Liver (tissue), 9 donors: ENCODE data around the gene ADAMTS6. TPM values are rescaled to one million over a fixed set of nuclear protein-coding genes. Genes with fewer than 3 reads are reported as not detected.

Experiments
- DNase-seq: peaks from one replicate; pipeline ENCODE4 v3.0.0-alpha.2; 2017; ENCODE audit warnings: low spot score
- H3K27ac ChIP-seq, 2 donors: one replicate each; pipeline ENCODE4 v1.7.0; 2013; ENCODE audit warnings: inconsistent platforms in 2 of 2, low read length in 2 of 2, control low read depth in 1 of 2, low read depth in 1 of 2, mild to moderate bottlenecking in 1 of 2
- H3K27me3 ChIP-seq, 4 donors: one replicate each; pipeline versions ENCODE4 v1.6.1 to v1.7.0; 2013; ENCODE audit warnings: low read length in 3 of 4, inconsistent platforms in 1 of 4, mild to moderate bottlenecking in 1 of 4, moderate library complexity in 1 of 4; ENCODE audit not compliant: control insufficient read depth in 4 of 4, insufficient read depth in 4 of 4
- H3K36me3 ChIP-seq, 4 donors: one replicate each; pipeline versions ENCODE4 v1.6.1 to v1.7.0; 2013; ENCODE audit warnings: low read length in 3 of 4, mild to moderate bottlenecking in 3 of 4, low read depth in 1 of 4, moderate library complexity in 1 of 4; ENCODE audit not compliant: control insufficient read depth in 4 of 4, insufficient read depth in 3 of 4
- H3K4me1 ChIP-seq, 4 donors: one replicate each; pipeline versions ENCODE4 v1.6.1 to v1.7.0; 2013; ENCODE audit warnings: low read length in 3 of 4, mild to moderate bottlenecking in 3 of 4, moderate library complexity in 1 of 4; ENCODE audit not compliant: control insufficient read depth in 4 of 4, insufficient read depth in 4 of 4
- H3K4me3 ChIP-seq, 3 donors: one replicate each; pipeline versions ENCODE4 v1.6.1 to v1.7.0; 2013; ENCODE audit warnings: low read length in 3 of 3, control low read depth in 1 of 3, low read depth in 1 of 3, mild to moderate bottlenecking in 1 of 3
- H3K9ac ChIP-seq, 2 donors: one replicate each; pipeline ENCODE4 v1.7.0; 2013; ENCODE audit warnings: low read length in 2 of 2, mild to moderate bottlenecking in 2 of 2, moderate library complexity in 2 of 2, control low read depth in 1 of 2, low read depth in 1 of 2
- H3K9me3 ChIP-seq, 4 donors: one replicate each; pipeline versions ENCODE4 v1.6.1 to v1.7.0; 2013; ENCODE audit warnings: low read length in 3 of 4; ENCODE audit not compliant: control insufficient read depth in 4 of 4
- EGR1 ChIP-seq, 2 donors: IDR thresholded peaks; 2 replicates each; pipeline ENCODE4 v1.6.1; 2016 to 2018; ENCODE audit warnings: antibody characterized with exemption in 2 of 2, low read depth in 2 of 2
- FOXA1 ChIP-seq: IDR thresholded peaks from 2 replicates; pipeline ENCODE4 v1.6.1; 2016; ENCODE audit warnings: antibody characterized with exemption
- FOXA2 ChIP-seq: IDR thresholded peaks from 2 replicates; pipeline ENCODE4 v1.6.1; 2016; ENCODE audit warnings: antibody characterized with exemption
- GABPA ChIP-seq, 2 donors: IDR thresholded peaks in 1 of 2; conservative IDR thresholded peaks in 1 of 2; 2 replicates each; pipeline ENCODE4 v1.6.1; 2016; ENCODE audit warnings: antibody characterized with exemption in 2 of 2, mild to moderate bottlenecking in 1 of 2, moderate library complexity in 1 of 2
- HNF4G ChIP-seq: IDR thresholded peaks from 2 replicates; pipeline ENCODE4 v1.6.1; 2016; ENCODE audit warnings: antibody characterized with exemption
- JUND ChIP-seq, 2 donors: IDR thresholded peaks; 2 replicates each; pipeline ENCODE4 v1.6.1; 2016; ENCODE audit warnings: antibody characterized with exemption in 2 of 2
- NR2F2 ChIP-seq: IDR thresholded peaks from 2 replicates; pipeline ENCODE4 v1.6.1; 2016; ENCODE audit warnings: antibody characterized with exemption
- RAD21 ChIP-seq, 2 donors: IDR thresholded peaks; 2 replicates each; pipeline ENCODE4 v1.6.1; 2016; ENCODE audit warnings: antibody characterized with exemption in 2 of 2, mild to moderate bottlenecking in 2 of 2
- RXRA ChIP-seq, 2 donors: IDR thresholded peaks; 2 replicates each; pipeline ENCODE4 v1.6.1; 2017 to 2018; ENCODE audit warnings: antibody characterized with exemption in 2 of 2, mild to moderate bottlenecking in 1 of 2
- SP1 ChIP-seq: IDR thresholded peaks from 2 replicates; pipeline ENCODE4 v1.6.1; 2018; ENCODE audit warnings: antibody characterized with exemption, mild to moderate bottlenecking
- TAF1 ChIP-seq: conservative IDR thresholded peaks from 2 replicates; pipeline ENCODE4 v1.6.1; 2016; ENCODE audit warnings: antibody characterized with exemption, mild to moderate bottlenecking
- YY1 ChIP-seq: IDR thresholded peaks from 2 replicates; pipeline ENCODE4 v1.6.1; 2016; ENCODE audit warnings: antibody characterized with exemption, mild to moderate bottlenecking
- WGBS: extraction: QIAGEN DNeasy Blood & Tissue Kit; methylation state at CpG from one replicate; pipeline ENCODE4 v1.1.7; 2013; 5-methylcytosine and 5-hydroxymethylcytosine counted together
- polyA plus RNA-seq, 2 donors: library from polyadenylated mRNA; stranded (reverse) in 1 of 2; unstranded in 1 of 2; fragments of 200-250 nt in 1 of 2; fragments of >200 nt in 1 of 2; fragmentation: Nextera tagmentation in 1 of 2; extraction: Ambion mirVana in 1 of 2; gene quantifications; one replicate each; pipeline versions ENCODE4 v1.2.1 to v1.2.3, GENCODE V29; 2013 to 2015
- total RNA-seq, 2 donors: library from RNA; depleted of rRNA; stranded (reverse); fragments of >200 nt; gene quantifications; one replicate each; pipeline ENCODE4 v1.2.3, GENCODE V29; 2014
- TF ChIP-seq, protein P1 (sequence below): fragments of 150-350 bp; IDR thresholded peaks from 2 replicates; pipeline ENCODE4 v1.5.1; 2017; ENCODE audit warnings: improper control_type of control experiment, low read depth, low read length; ENCODE audit not compliant: missing input control
- TF ChIP-seq, protein P2 (sequence below): IDR thresholded peaks from 2 replicates; pipeline ENCODE4 v1.6.1; 2016; ENCODE audit warnings: antibody characterized with exemption, mild to moderate bottlenecking
- TF ChIP-seq, protein P3 (sequence below): IDR thresholded peaks from 2 replicates; pipeline ENCODE4 v1.6.1; 2016; ENCODE audit warnings: antibody characterized with exemption
- TF ChIP-seq, protein P4 (sequence below): IDR thresholded peaks from 2 replicates; pipeline ENCODE4 v1.6.1; 2016; ENCODE audit warnings: antibody characterized with exemption
- donor health status: healthy.
- donor health status: healthy.
- donor health status: healthy.
- donor health status: healthy.
- donor health status: healthy.

Gene ADAMTS6
- total and polyA plus RNA-seq, 4 donors, result 0.06 to 2.0 (median 0.59) TPM

DNA sequence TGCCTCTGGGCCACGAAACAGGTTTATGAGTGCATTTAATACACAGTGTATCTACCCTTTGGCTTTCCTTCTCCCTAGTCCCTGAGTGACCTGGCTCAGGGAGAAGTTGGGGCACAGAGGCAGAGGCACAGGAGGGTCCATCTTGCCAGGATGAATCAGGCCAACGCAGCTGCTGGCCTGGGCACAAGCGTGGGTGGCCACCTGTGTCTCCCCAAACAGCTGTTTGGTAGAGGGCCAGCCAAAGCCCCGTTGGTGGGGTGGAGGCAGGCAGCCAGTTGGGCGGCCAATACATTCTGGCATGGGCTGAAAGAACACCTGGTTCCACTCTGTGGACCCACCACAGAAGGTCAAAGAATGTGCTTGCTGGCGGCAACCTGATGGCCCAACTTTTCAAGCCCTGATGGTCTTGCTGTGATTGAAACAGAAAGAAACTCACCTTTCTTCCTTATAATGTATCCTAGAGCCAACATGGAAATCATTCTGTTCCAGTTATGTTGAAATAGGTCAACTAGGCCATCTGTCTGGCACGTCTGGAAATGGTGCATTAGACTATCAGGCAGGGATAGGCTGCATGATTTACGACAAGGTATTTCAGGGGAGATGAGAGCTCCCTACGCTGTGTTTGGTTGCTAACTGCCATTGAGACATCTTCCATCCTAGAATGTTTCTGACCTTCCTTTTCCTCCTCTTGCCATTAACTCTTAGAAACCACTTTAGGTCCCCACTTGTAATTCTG lies 337.4 kb downstream of the ADAMTS6 start:
- 75% methylated on average over 9 of the region's 9 CpGs for WGBS
- no peak for TF ChIP-seq RXRA (IDR thresholded peaks at IDR 0.05)
- TF ChIP-seq, protein P1, sequence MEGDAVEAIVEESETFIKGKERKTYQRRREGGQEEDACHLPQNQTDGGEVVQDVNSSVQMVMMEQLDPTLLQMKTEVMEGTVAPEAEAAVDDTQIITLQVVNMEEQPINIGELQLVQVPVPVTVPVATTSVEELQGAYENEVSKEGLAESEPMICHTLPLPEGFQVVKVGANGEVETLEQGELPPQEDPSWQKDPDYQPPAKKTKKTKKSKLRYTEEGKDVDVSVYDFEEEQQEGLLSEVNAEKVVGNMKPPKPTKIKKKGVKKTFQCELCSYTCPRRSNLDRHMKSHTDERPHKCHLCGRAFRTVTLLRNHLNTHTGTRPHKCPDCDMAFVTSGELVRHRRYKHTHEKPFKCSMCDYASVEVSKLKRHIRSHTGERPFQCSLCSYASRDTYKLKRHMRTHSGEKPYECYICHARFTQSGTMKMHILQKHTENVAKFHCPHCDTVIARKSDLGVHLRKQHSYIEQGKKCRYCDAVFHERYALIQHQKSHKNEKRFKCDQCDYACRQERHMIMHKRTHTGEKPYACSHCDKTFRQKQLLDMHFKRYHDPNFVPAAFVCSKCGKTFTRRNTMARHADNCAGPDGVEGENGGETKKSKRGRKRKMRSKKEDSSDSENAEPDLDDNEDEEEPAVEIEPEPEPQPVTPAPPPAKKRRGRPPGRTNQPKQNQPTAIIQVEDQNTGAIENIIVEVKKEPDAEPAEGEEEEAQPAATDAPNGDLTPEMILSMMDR, result no peak
- no peak for TF ChIP-seq EGR1 (IDR thresholded peaks at IDR 0.05; ENCODE audit: low read depth in 2 of 2)
- TF ChIP-seq, protein P2, sequence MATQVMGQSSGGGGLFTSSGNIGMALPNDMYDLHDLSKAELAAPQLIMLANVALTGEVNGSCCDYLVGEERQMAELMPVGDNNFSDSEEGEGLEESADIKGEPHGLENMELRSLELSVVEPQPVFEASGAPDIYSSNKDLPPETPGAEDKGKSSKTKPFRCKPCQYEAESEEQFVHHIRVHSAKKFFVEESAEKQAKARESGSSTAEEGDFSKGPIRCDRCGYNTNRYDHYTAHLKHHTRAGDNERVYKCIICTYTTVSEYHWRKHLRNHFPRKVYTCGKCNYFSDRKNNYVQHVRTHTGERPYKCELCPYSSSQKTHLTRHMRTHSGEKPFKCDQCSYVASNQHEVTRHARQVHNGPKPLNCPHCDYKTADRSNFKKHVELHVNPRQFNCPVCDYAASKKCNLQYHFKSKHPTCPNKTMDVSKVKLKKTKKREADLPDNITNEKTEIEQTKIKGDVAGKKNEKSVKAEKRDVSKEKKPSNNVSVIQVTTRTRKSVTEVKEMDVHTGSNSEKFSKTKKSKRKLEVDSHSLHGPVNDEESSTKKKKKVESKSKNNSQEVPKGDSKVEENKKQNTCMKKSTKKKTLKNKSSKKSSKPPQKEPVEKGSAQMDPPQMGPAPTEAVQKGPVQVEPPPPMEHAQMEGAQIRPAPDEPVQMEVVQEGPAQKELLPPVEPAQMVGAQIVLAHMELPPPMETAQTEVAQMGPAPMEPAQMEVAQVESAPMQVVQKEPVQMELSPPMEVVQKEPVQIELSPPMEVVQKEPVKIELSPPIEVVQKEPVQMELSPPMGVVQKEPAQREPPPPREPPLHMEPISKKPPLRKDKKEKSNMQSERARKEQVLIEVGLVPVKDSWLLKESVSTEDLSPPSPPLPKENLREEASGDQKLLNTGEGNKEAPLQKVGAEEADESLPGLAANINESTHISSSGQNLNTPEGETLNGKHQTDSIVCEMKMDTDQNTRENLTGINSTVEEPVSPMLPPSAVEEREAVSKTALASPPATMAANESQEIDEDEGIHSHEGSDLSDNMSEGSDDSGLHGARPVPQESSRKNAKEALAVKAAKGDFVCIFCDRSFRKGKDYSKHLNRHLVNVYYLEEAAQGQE, result no peak
- no peak for TF ChIP-seq YY1
- no peak for TF ChIP-seq FOXA2
- no peak for TF ChIP-seq JUND (IDR thresholded peaks at IDR 0.05)
- TF ChIP-seq, protein P3, sequence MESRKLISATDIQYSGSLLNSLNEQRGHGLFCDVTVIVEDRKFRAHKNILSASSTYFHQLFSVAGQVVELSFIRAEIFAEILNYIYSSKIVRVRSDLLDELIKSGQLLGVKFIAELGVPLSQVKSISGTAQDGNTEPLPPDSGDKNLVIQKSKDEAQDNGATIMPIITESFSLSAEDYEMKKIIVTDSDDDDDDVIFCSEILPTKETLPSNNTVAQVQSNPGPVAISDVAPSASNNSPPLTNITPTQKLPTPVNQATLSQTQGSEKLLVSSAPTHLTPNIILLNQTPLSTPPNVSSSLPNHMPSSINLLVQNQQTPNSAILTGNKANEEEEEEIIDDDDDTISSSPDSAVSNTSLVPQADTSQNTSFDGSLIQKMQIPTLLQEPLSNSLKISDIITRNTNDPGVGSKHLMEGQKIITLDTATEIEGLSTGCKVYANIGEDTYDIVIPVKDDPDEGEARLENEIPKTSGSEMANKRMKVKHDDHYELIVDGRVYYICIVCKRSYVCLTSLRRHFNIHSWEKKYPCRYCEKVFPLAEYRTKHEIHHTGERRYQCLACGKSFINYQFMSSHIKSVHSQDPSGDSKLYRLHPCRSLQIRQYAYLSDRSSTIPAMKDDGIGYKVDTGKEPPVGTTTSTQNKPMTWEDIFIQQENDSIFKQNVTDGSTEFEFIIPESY, result no peak
- no peak for TF ChIP-seq SP1
- no peak for TF ChIP-seq TAF1
- TF ChIP-seq, protein P4, sequence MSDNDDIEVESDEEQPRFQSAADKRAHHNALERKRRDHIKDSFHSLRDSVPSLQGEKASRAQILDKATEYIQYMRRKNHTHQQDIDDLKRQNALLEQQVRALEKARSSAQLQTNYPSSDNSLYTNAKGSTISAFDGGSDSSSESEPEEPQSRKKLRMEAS, result no peak
- no peak for TF ChIP-seq NR2F2
- TF ChIP-seq GABPA (IDR thresholded peaks at IDR 0.05 in 1 of 2, conservative IDR thresholded peaks at IDR 0.05 in 1 of 2), result no peak

DNA sequence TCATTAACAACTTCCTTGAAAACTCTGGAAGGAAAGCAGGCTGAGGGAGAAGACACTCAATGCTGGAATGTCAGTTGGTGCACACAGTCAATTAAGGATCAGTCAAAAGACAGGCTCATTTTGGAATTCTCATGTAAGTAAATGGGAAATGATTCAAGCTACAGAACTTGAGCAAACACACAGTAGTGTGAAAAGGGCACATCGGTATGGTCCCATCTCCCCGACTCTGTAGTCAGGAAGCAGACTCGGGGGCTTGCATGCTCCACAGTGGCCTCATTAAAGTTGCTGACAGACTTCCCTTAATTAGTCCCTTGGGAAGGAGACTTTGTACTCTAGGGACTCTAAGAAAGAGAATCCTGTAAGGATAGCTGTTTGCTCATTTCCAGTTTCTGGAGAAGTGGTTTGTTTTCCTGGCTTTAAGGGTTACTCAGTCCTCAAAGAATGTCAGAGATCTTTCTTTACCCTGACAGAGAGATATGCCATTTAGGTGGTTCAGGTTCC lies 339.2 kb downstream of the ADAMTS6 start:
- peaks cover 0 to 4% (median 0%) of the 10 kb centered on the region in 4 donors for H3K27me3 ChIP-seq
- H3K4me1 ChIP-seq, result no peaks in the 10 kb centered on the region
- H3K27ac ChIP-seq, result no peak overlapping the region
- no peaks in the 10 kb centered on the region for H3K9me3 ChIP-seq
- H3K9ac ChIP-seq, result no peak overlapping the region
- DNase-seq, result no peak
- H3K36me3 ChIP-seq, result no peaks in the 10 kb centered on the region
- TF ChIP-seq TAF1 (no peak), NR2F2 (no peak), RAD21 (IDR thresholded peaks at IDR 0.05) (no peak), SP1 (no peak), YY1 (no peak), HNF4G (no peak), GABPA (IDR thresholded peaks at IDR 0.05 in 1 of 2, conservative IDR thresholded peaks at IDR 0.05 in 1 of 2) (no peak), FOXA1 (no peak)
- WGBS, result 26% methylated on average over 3 of the region's 3 CpGs
- no peak overlapping the region for H3K4me3 ChIP-seq

More for the DNA sequence above, 337.4 kb downstream of the ADAMTS6 start:
- no peaks in the 10 kb centered on the region for H3K36me3 ChIP-seq
- peaks cover 0 to 4% (median 0%) of the 10 kb centered on the region in 4 donors for H3K27me3 ChIP-seq
- no peak for DNase-seq
- H3K4me3 ChIP-seq, result no peak overlapping the region
- no peaks in the 10 kb centered on the region for H3K9me3 ChIP-seq
- no peaks in the 10 kb centered on the region for H3K4me1 ChIP-seq
- no peak overlapping the region for H3K27ac ChIP-seq
- no peak overlapping the region for H3K9ac ChIP-seq
